Muscle of leg (tissue), 11 donors: ENCODE measurements around the gene MINDY4. TPM values are rescaled to one million over a fixed set of nuclear protein-coding genes. Genes with fewer than 3 reads are reported as not detected.
A peak's percentile ranks its signal among the peaks of the same experiment; 100 is the strongest.

Experiments used
- DNase-seq: peaks from one replicate; pipeline ENCODE4 v3.0.0; 2013
- H3K27ac ChIP-seq: one replicate; pipeline ENCODE4 v1.5.1; 2013; ENCODE audit warnings: mild to moderate bottlenecking, low read length, control low read depth
- H3K27me3 ChIP-seq: one replicate; pipeline ENCODE4 v1.6.1; 2013; ENCODE audit warnings: low read length; ENCODE audit not compliant: control insufficient read depth, insufficient read depth
- H3K36me3 ChIP-seq: one replicate; pipeline ENCODE4 v1.6.1; 2013; ENCODE audit warnings: low read length; ENCODE audit not compliant: control insufficient read depth, insufficient read depth
- H3K4me1 ChIP-seq: one replicate; pipeline ENCODE4 v1.6.1; 2013; ENCODE audit warnings: low read length; ENCODE audit not compliant: control insufficient read depth, insufficient read depth
- H3K4me3 ChIP-seq: one replicate; pipeline ENCODE4 v1.5.1; 2013; ENCODE audit warnings: low read length, control low read depth
- H3K9me3 ChIP-seq: replicated peaks from 2 replicates; pipeline ENCODE4 v1.6.1; 2013; ENCODE audit warnings: low read depth, low read length; ENCODE audit not compliant: control insufficient read depth
- WGBS: methylation state at CpG from one replicate; pipeline ENCODE4 v1.1.5; 2013; ENCODE audit warnings: missing lambda C conversion rate; ENCODE audit not compliant: insufficient coverage; 5-methylcytosine and 5-hydroxymethylcytosine counted together
- polyA plus RNA-seq, 8 donors: library from polyadenylated mRNA; unstranded; fragments of 120-200 nt; gene quantifications; one replicate each; pipeline versions ENCODE4 v1.2.1 to v1.2.3, GENCODE V29; 2013; ENCODE audit warnings: inconsistent platforms in 1 of 8, low replicate concordance in 1 of 8; ENCODE audit not compliant: insufficient read length in 8 of 8, insufficient read depth in 1 of 8
- total RNA-seq: library from RNA; stranded (reverse); fragments of 120-200 nt; gene quantifications from one replicate; pipeline ENCODE4 v1.2.4, GENCODE V29; 2013

Gene MINDY4
- total and polyA plus RNA-seq, 9 donors = 4.0 to 6.6 (median 5.7) TPM

DNA sequence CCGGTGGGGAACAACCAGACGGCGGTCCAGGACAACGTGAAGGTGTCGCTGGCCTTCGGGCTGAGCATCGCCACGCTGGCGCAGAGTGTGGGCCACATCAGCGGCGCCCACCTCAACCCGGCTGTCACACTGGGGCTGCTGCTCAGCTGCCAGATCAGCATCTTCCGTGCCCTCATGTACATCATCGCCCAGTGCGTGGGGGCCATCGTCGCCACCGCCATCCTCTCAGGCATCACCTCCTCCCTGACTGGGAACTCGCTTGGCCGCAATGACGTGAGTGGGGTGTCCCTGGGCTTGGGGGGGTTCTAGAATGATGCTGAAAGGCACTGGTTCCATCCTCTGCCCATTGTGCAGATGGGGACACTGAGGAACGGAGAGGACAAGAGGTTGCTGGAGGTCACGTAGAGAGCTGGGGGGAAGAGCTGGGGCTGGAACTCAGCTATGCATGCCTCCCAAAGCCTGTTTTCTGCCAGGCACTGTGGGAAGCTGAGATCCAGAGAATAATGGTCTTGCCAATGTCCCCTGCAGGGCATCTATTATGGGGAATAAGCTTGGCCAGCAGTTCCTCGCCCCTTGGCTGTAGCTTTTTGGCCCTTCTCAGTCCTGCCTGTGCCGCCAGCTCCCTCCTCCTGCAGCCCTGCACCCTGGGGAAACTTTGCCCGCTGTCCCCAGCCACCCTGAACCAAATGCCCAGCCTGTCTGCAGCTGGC is 141.0 kb downstream of the MINDY4 start:
- Histone ChIP-seq H3K27ac (peak overlapping the region; percentile 88), H3K4me1 (peaks cover 100% of the 10 kb centered on the region), H3K9me3 (no peaks in the 10 kb centered on the region), H3K4me3 (peak overlapping the region; percentile 54), H3K27me3 (no peaks in the 10 kb centered on the region), H3K36me3 (no peaks in the 10 kb centered on the region)
- no peak for DNase-seq
- 80% methylated on average over 25 of the region's 26 CpGs for WGBS

DNA sequence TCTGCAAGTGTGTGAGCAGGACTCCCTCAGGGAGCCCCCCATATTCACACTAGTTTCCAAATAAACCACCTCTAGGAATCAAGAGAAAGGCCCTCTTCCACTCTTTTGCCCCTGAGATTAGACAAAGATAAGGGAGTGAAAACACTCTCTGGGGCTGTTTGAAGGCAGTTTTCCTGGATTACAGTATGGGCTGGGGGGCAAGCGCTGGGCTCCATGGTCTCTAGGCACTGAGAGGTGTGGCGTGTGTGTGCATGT is 141.4 kb downstream of the MINDY4 start:
- H3K4me1 ChIP-seq = peaks cover 95% of the 10 kb centered on the region
- WGBS = 93% methylated on average over 2 of the region's 2 CpGs
- peak overlapping the region; percentile 88 for H3K27ac ChIP-seq

DNA sequence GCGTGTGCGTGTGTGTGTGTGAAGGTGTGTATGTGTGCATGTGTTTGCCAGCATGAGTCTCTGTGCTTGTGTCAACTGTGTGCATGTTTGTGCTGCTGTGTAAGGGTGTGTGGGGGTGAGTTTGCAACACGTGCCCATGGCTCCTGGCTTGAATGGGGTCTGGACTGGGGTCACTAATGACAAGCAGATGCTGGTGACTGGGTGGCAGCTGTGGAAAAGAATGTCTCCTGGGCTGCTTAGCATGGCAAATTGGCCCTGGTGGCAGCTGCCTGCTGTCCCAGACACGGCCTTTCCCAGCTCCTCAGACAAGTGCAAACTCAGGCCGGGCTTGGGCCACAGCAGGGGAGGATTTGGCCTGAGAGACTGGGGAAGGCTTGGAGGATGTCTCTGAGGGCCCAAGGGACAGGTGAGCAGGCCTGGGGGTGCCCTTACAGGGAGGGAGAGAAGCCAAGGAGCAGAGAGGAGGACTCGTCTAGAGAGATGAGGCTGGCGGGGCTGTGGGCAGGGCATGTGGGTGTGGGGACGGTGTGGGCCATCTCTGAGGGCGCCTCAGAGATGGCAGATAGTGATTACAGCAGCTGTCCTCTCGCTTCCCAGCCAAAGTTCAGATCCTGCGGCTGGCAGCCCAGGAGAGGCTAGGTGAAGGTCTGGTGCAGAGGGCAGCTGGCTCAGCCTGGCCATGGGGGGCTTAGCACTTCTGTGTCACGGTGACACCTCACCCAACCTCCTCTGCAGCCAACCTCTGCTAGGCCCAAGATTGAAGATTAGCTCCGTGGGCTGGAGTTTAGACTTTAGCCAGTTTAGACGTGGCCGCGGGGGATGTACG is 142.0 kb downstream of the MINDY4 start:
- no peaks in the 10 kb centered on the region for H3K9me3 ChIP-seq
- no peaks in the 10 kb centered on the region for H3K36me3 ChIP-seq
- no peaks in the 10 kb centered on the region for H3K27me3 ChIP-seq
- WGBS = 60% methylated on average over 10 of the region's 17 CpGs
- peak; percentile 74 for DNase-seq
- H3K27ac ChIP-seq = peak overlapping the region; percentile 88
- H3K4me1 ChIP-seq = peaks cover 90% of the 10 kb centered on the region
- H3K4me3 ChIP-seq = peak overlapping the region; percentile 54

More for the DNA sequence above, 141.4 kb downstream of the MINDY4 start:
- H3K4me3 ChIP-seq = peak overlapping the region; percentile 54
- H3K9me3 ChIP-seq = no peaks in the 10 kb centered on the region
- H3K27me3 ChIP-seq = no peaks in the 10 kb centered on the region
- no peaks in the 10 kb centered on the region for H3K36me3 ChIP-seq
- no peak for DNase-seq

DNA sequence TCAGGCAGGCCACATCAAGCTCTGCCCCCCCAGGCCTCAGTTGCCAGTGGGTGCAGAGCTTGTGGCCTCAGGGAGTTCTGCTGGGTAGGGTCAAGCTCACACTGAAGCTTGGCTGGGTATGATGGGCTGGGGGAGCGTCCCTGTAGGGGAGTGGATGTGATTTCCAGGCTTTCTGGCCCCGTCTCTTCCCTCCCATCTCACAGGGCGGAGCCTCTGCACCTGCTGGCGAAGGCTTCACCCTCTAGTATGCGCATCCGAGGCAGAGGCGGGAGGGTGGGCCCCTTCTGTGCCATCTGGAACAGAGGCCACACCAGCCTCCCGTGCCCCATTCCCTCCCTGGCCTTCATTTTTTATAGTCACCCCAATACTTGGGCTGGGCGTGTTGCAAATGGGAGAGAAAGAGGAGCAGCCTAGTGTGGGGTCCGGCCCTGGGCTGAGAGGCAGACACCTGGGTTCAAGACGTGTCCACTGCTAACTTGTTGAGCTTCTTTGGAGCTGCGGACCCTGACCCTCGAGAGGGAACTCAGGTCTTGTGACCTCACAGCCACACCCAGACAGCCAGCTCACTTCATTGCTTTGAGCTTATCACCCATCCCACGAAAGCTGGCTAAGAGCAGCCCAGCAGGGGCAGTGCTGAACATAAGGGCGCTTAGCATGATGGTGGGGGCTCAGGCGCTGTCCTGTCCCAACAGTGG is 142.8 kb downstream of the MINDY4 start:
- Histone ChIP-seq H3K9me3 (no peaks in the 10 kb centered on the region), H3K27ac (peak overlapping the region; percentile 88), H3K4me3 (peak overlapping the region; percentile 54), H3K36me3 (no peaks in the 10 kb centered on the region), H3K4me1 (peaks cover 82% of the 10 kb centered on the region), H3K27me3 (no peaks in the 10 kb centered on the region)
- DNase-seq = no peak
- 86% methylated on average over 8 of the region's 16 CpGs for WGBS

DNA sequence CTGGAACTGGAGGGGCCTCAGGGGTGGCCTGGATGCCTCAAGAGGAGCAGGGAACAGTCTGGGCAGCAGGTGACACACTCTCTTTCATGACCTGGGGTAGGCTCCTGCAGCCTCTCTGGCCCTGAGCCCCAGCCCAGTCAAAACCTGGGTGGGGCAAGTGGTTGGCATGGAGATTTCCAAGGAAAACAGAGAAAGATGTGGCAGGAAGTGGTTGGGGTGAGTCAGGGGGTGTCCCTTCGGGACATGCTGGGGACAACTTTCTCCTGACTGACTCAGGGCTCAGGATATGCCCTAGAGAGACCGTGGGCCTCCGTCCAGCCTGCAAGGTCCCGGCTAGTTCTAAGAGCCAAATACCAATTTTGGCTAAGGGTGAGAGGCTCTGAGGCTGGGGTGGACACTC is 143.4 kb downstream of the MINDY4 start:
- peak overlapping the region; percentile 88 for H3K27ac ChIP-seq
- 33% methylated on average over 1 of the region's 4 CpGs for WGBS
- H3K27me3 ChIP-seq = no peaks in the 10 kb centered on the region
- H3K4me1 ChIP-seq = peaks cover 76% of the 10 kb centered on the region
- no peak overlapping the region for H3K4me3 ChIP-seq
- no peak for DNase-seq
- no peaks in the 10 kb centered on the region for H3K9me3 ChIP-seq
- no peaks in the 10 kb centered on the region for H3K36me3 ChIP-seq

DNA sequence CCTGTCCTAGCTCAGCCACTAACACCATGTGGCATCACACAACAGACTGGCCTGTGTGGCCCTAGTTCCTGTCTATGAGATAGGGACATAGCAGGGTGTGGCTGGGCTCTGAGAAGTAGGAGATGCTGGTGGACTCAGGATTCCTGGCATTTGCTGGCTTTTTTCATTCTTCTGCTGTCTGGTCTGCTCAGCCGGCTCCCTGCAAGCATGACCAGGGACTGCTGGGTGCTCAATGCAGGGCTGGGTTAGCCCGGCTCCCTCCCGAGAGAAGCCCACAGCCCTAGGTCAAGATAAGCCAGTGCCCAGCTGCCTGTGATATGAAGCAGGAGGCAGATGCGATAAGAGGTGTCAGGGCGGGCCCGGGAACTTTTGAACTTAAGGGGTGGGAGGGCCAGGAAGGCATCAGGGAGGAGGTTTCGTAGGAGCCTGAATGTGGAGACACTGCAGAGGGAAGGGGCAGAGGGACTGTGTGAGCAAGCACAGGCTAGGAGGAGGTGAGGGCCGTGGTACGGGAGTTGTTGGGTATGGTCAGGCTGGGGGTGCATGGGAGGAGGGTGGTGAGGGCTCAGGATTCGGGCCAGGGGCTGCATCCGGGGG is 143.9 kb downstream of the MINDY4 start:
- Histone ChIP-seq H3K27me3 (no peaks in the 10 kb centered on the region), H3K4me1 (peaks cover 76% of the 10 kb centered on the region), H3K36me3 (no peaks in the 10 kb centered on the region), H3K27ac (peak overlapping the region; percentile 35), H3K9me3 (no peaks in the 10 kb centered on the region), H3K4me3 (no peak overlapping the region)
- 61% methylated on average over 11 of the region's 11 CpGs for WGBS
- DNase-seq = no peak

GRCh38 chr7:30915751-30916150 is 144.5 kb downstream of the MINDY4 start:
- no peaks in the 10 kb centered on the region for H3K9me3 ChIP-seq
- no peaks in the 10 kb centered on the region for H3K36me3 ChIP-seq
- no peak overlapping the region for H3K4me3 ChIP-seq
- H3K4me1 ChIP-seq = peaks cover 76% of the 10 kb centered on the region
- no peaks in the 10 kb centered on the region for H3K27me3 ChIP-seq
- DNase-seq = no peak
- peak overlapping the region; percentile 35 for H3K27ac ChIP-seq
- 24% methylated on average over 4 of the region's 6 CpGs for WGBS

DNA sequence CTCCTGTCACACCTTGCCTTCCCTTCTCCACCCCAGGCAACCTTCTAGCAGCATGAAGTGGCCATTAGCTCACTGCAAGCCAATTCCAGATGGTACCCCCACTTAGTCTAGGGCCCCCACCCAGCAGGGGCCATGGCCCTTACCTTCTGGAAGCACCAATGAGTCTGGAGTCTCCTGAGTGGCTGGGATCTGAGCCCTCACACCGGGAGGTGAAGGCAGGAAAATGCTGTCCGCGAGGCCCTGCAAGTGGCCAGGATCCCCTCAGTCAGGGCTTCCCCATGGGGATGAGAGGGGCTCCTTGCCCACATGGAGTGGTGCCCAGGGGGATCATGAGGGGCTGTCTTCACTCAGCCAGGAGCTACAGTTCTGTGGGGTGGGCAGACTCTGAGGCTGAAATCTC is 145.0 kb downstream of the MINDY4 start:
- Histone ChIP-seq H3K27me3 (no peaks in the 10 kb centered on the region), H3K4me3 (no peak overlapping the region), H3K27ac (peak overlapping the region; percentile 35), H3K9me3 (no peaks in the 10 kb centered on the region), H3K4me1 (peaks cover 76% of the 10 kb centered on the region), H3K36me3 (no peaks in the 10 kb centered on the region)
- DNase-seq = no peak
- WGBS = 67% methylated on average over 3 of the region's 3 CpGs

DNA sequence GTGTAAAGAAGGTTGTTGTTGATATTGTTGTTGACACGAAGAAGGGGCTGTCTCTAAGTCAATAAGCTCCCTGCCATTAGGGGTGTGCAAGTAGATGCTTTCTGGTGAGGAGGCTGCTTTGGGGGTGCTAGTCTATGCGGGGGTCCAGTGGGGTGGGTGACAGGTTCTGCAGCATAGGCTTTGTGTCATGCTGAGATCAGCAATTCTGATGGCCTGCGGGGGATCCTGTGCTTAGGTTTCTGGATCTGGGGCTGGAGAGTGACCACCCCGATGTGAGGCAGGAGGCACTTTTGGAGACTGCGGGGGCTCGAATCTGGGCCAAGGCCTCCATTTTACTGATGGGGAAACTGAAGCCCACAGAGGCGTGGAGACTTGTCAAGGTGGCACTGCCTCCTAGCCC is 145.6 kb downstream of the MINDY4 start:
- Histone ChIP-seq H3K36me3 (peaks cover 2% of the 10 kb centered on the region), H3K27me3 (no peaks in the 10 kb centered on the region), H3K4me1 (peaks cover 76% of the 10 kb centered on the region), H3K27ac (peak overlapping the region; percentile 35), H3K4me3 (no peak overlapping the region), H3K9me3 (no peaks in the 10 kb centered on the region)
- DNase-seq = no peak
- WGBS = 81% methylated on average over 5 of the region's 7 CpGs
